Measurements from ENCODE around the gene CCDC102B. TPM values are rescaled to one million over a fixed set of nuclear protein-coding genes. Genes with fewer than 3 reads are reported as not detected.

CCDC102B gene
- total RNA-seq, 1 donor from 2014 or later: 0.54 TPM

DNA sequence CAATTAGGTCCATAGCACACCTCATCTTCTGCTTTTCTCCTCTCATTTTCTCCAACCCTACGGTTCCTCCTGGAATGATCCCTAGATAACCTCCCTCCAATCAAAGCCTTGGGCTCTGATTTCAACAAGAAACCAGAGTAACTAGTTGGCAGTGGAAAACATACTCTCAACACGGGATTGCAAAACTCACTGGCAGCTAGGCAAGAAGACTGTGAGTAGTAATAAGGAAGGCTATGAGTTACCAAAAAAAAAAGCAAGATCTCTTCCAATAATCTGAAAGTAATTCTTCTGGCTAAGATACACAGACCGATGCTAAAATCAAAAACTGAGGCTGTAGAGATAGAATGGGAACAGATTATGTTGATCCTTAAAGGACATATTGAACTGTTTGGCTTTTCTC is 28.4 kb upstream of the CCDC102B start:
- Histone ChIP-seq H3K27me3 (ENCODE audit: control insufficient read depth, insufficient read depth, low read length) (no peaks in the 10 kb centered on the region), H3K36me3 (ENCODE audit: control insufficient read depth, insufficient read depth, low read length) (no peaks in the 10 kb centered on the region), H3K4me3 (ENCODE audit: low read depth, low read length) (no peak overlapping the region)
- DNase-seq (ENCODE audit: low read depth): no peak
- TF ChIP-seq, protein P1, sequence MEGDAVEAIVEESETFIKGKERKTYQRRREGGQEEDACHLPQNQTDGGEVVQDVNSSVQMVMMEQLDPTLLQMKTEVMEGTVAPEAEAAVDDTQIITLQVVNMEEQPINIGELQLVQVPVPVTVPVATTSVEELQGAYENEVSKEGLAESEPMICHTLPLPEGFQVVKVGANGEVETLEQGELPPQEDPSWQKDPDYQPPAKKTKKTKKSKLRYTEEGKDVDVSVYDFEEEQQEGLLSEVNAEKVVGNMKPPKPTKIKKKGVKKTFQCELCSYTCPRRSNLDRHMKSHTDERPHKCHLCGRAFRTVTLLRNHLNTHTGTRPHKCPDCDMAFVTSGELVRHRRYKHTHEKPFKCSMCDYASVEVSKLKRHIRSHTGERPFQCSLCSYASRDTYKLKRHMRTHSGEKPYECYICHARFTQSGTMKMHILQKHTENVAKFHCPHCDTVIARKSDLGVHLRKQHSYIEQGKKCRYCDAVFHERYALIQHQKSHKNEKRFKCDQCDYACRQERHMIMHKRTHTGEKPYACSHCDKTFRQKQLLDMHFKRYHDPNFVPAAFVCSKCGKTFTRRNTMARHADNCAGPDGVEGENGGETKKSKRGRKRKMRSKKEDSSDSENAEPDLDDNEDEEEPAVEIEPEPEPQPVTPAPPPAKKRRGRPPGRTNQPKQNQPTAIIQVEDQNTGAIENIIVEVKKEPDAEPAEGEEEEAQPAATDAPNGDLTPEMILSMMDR (IDR thresholded peaks at IDR 0.05; ENCODE audit: insufficient read depth, low read length, poor library complexity, severe bottlenecking): no peak

DNA sequence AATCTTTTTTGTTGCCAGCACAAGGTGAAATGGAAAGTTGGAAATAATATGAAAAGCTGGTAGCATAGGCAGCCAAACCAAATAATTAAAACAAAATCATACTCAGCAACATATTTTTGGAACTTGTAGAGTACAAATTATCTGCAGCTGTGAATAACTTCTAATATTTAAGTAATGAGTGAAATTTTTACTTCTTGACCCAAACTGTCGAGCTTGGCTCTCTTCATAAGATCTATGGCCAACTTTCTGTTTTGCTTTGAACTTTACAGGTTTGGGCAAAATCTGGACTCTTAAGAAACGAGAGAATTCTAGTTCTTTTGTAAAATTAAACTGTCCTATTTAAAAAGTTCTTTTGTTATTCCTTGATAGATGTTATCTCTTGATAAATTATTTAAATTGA is 25.6 kb upstream of the CCDC102B start:
- DNase-seq (ENCODE audit: low read depth): no peak
- Histone ChIP-seq H3K27me3 (ENCODE audit: control insufficient read depth, insufficient read depth, low read length) (no peaks in the 10 kb centered on the region), H3K4me3 (ENCODE audit: low read depth, low read length) (no peak overlapping the region), H3K36me3 (ENCODE audit: control insufficient read depth, insufficient read depth, low read length) (no peaks in the 10 kb centered on the region)
- TF ChIP-seq, protein P1 (IDR thresholded peaks at IDR 0.05; ENCODE audit: insufficient read depth, low read length, poor library complexity, severe bottlenecking): no peak

- Histone ChIP-seq H3K27me3 (ENCODE audit: control insufficient read depth, insufficient read depth, low read length) (no peaks in the 10 kb centered on the region), H3K4me3 (ENCODE audit: low read depth, low read length) (no peak overlapping the region), H3K36me3 (ENCODE audit: control insufficient read depth, insufficient read depth, low read length) (no peaks in the 10 kb centered on the region)
- TF ChIP-seq, protein P1 (IDR thresholded peaks at IDR 0.05; ENCODE audit: insufficient read depth, low read length, poor library complexity, severe bottlenecking): no peak
- no peak for DNase-seq (ENCODE audit: low read depth)
Observed at GRCh38 chr18:68778280-68778886, 19.5 kb upstream of the CCDC102B start.

DNA sequence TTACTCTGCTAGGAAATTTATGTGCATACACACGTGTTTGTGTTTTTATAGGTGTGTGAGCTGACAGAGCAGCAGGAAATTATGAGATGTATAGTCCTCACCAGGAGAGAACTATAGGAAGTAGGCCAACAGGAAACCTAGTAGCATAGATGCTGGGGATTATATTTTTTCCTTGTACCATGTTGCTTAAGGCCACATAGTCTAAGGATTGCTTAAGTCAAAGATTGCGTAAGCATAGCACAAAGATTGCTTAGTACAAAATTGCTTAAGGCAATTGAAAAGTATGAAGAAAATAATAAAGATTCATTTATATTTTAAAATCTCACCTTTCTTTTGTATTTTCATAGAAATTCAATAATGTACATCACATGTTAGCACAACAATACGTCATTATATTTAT is 18.7 kb upstream of the CCDC102B start:
- TF ChIP-seq, protein P1 (IDR thresholded peaks at IDR 0.05; ENCODE audit: insufficient read depth, low read length, poor library complexity, severe bottlenecking): no peak
- H3K4me3 ChIP-seq (ENCODE audit: low read depth, low read length): no peak overlapping the region
- no peaks in the 10 kb centered on the region for H3K27me3 ChIP-seq (ENCODE audit: control insufficient read depth, insufficient read depth, low read length)
- H3K36me3 ChIP-seq (ENCODE audit: control insufficient read depth, insufficient read depth, low read length): no peaks in the 10 kb centered on the region
- DNase-seq (ENCODE audit: low read depth): no peak

- TF ChIP-seq, protein P1 (IDR thresholded peaks at IDR 0.05; ENCODE audit: insufficient read depth, low read length, poor library complexity, severe bottlenecking): no peak
- Histone ChIP-seq H3K27me3 (ENCODE audit: control insufficient read depth, insufficient read depth, low read length) (no peaks in the 10 kb centered on the region), H3K36me3 (ENCODE audit: control insufficient read depth, insufficient read depth, low read length) (no peaks in the 10 kb centered on the region), H3K4me3 (ENCODE audit: low read depth, low read length) (no peak overlapping the region)
- no peak for DNase-seq (ENCODE audit: low read depth)
Observed at GRCh38 chr18:68780802-68781635, 16.9 kb upstream of the CCDC102B start.
